Stimulated activated naive CD8-positive, alpha-beta T cell treated with anti-CD3 and anti-CD28 coated beads, Interleukin-15, amount 100 ng/mL, for 72 hours (primary cell): ENCODE results near the gene RPAP3.
A peak's percentile ranks its signal among the peaks of the same experiment; 100 is the strongest.

ENCODE experiments used
- ATAC-seq: fragments of 150-1000 bp; cut with Tn5 transposase; 2 replicates; pipeline ENCODE4 v1.10.0; 2021; ENCODE audit warnings: mild to moderate bottlenecking, moderate library complexity
- DNase-seq, 2 donors: peaks; one replicate each; pipeline ENCODE4 v3.0.0; 2021 to 2022
- H3K27ac Mint-ChIP-seq, 2 donors: one replicate each; pipeline ENCODE4 v1.8.0; 2022; ENCODE audit warnings: mild to moderate bottlenecking in 2 of 2, mixed read lengths in 2 of 2, moderate library complexity in 2 of 2
- H3K27me3 Mint-ChIP-seq: one replicate; pipeline ENCODE4 v1.8.0; 2022; ENCODE audit warnings: mixed read lengths
- H3K4me1 Mint-ChIP-seq: one replicate; pipeline ENCODE4 v1.8.0; 2022; ENCODE audit warnings: mild to moderate bottlenecking, mixed read lengths
- H3K4me3 Mint-ChIP-seq, 2 donors: one replicate each; pipeline ENCODE4 v1.8.0; 2022; ENCODE audit warnings: mild to moderate bottlenecking in 2 of 2, mixed read lengths in 2 of 2, moderate library complexity in 1 of 2
- H3K9me3 Mint-ChIP-seq, 2 donors: one replicate each; pipeline ENCODE4 v1.8.0; 2022; ENCODE audit warnings: mixed read lengths in 2 of 2

Gene RPAP3, protein sequence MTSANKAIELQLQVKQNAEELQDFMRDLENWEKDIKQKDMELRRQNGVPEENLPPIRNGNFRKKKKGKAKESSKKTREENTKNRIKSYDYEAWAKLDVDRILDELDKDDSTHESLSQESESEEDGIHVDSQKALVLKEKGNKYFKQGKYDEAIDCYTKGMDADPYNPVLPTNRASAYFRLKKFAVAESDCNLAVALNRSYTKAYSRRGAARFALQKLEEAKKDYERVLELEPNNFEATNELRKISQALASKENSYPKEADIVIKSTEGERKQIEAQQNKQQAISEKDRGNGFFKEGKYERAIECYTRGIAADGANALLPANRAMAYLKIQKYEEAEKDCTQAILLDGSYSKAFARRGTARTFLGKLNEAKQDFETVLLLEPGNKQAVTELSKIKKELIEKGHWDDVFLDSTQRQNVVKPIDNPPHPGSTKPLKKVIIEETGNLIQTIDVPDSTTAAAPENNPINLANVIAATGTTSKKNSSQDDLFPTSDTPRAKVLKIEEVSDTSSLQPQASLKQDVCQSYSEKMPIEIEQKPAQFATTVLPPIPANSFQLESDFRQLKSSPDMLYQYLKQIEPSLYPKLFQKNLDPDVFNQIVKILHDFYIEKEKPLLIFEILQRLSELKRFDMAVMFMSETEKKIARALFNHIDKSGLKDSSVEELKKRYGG

DNA sequence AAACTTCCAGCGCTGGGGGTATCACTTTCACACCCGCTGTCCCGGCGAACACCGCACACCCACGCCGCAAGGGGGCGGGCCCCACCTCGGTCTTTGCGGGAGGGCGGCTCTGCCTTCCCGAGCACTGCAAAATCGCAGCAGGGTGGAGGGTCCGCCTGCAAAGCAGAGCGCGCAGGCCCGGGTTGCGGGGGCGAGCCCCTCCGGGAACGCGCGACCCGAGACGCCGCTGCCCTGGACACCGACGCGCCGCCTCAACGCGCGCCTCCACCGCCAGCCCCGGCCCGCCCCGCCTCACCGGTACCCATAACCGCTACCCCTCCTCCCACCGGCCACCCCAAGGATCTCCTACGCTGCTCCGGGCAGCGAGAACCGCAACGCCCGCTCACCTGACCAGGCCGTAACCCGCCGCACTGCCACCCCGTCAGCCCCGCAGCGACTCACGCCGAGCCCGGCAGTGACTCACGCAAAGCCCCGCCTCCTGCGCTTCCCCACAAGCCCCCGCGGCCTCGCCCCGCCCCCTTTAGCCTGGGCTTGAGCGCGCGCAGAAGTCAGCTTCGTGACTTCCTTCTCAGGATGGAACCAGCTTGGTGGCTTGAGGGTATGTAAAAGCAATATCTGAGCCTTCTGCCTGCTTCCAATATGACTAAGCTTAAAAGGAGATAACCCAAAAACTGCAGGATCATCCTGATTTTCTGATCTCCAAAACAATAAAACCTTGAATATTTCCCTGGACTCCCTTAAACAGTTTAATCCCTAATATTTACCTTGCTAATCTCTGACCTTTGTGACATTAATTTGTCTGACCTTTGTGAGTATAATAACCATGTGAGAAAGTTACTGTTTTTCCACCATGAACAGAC lies at the start of gene RPAP3:
Gene RPAP3, minus strand, starts transcription at position 465 of the 860 bp plus-strand sequence. CDS start 3,190 bp downstream, outside the sequence.
- Mint-ChIP-seq H3K27ac (peak within 1 kb of the TSS; percentile 99 to 100), H3K9me3 (no peaks in the 10 kb centered on the region), H3K27me3 (no peaks in the 10 kb centered on the region), H3K4me1 (peaks cover 46% of the 10 kb centered on the region), H3K4me3 (peak within 1 kb of the TSS; percentile 98)
- DNase-seq (peak; percentile 96 to 98), ATAC-seq (peak; percentile 95)

DNA sequence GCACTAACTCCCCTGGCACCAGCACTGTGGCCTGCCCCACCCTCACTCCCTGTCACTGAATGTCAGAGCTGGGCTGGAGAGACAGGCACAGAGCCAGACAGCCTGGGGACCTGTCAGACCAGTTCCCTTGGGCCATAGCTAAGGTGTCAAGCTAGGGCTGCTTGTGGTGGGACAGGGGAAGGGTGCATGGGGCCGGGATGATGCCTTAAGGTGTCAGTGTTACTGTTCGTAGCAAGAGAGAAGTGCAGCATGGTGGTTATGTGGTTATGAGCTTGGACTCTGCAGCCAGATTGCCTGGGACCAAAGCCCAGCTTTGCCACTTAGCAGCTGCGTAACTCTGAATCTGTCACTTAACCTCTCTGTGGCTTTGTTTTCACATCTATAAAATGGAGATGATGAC lies 49.1 kb upstream of the RPAP3 start:
- Mint-ChIP-seq H3K9me3 (no peaks in the 10 kb centered on the region), H3K27me3 (peaks cover 4% of the 10 kb centered on the region), H3K4me1 (peaks cover 63% of the 10 kb centered on the region), H3K4me3 (no peak overlapping the region), H3K27ac (no peak overlapping the region)
- DNase-seq = no peak
- no peak for ATAC-seq

DNA sequence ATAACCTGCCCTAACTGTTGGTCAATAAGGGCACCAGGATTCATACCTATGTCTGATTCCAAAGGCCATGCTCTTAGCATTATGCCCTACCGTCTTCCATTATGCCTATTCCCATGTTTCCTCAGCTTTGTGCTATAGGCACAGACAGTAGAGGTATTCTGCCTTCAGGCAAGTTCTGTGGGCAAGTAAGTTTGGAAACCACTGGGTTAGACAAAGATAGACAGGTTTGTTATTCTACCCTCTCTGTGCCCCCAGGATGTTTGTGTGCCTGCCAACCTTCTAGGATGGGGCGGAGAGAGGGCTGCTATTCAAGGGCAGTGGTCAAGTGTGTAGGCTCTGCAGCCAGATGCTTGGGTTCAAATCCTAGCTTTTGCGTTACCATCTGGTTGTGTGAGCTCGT lies 48.3 kb upstream of the RPAP3 start:
- H3K4me1 Mint-ChIP-seq = peaks cover 58% of the 10 kb centered on the region
- H3K27ac Mint-ChIP-seq = no peak overlapping the region
- no peaks in the 10 kb centered on the region for H3K9me3 Mint-ChIP-seq
- DNase-seq (no peak), ATAC-seq (no peak)
- peaks cover 8% of the 10 kb centered on the region for H3K27me3 Mint-ChIP-seq
- no peak overlapping the region for H3K4me3 Mint-ChIP-seq

DNA sequence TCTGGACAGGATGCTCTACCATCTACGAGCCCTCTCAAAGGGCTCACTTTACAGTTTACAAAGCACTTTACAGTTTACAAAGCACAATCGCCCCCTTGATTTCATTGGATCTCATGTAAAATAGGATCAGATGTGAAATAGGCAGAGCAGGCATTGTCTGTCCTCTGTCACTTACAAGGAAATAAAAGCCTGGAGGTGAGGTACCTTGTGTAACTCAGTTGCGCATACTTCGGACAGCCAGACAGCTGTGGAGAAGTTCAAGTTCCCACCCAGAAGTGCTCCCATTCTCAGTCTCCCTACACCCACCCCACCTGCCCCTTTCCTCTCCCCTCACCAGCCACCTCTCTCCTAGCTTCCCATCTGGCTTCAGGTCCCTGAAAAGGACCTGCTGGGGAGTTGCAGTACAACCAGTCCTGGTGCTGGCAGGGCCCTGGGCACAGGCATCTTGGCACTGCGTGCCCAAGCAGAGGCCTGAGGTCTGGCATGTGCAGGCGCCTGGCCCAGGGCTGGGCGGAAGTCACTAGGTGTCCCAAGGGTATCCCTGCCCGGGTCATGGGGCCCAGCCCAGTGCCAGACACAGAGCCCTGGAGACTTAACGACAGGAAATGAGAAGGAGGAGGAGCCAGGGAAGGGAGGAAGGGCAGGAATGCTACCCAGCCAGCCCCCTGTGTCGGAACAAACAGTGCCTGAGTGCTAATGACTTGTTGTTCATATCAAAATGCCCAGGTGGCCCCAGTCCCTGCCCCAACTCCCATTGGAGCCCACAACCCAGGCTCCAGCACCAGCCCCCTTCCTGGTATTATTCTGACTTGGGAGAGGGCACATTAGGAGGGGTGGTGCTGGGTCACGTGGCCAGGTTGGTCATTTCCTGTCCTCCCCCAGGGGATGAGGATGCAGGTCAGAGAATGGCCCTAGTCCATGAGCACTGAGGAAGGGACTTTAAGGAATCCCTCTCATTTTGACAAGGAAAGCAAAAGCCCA lies 47.5 kb upstream of the RPAP3 start:
- Mint-ChIP-seq H3K4me1 (peaks cover 51% of the 10 kb centered on the region), H3K27ac (peak overlapping the region; percentile 65), H3K9me3 (no peaks in the 10 kb centered on the region), H3K27me3 (peaks cover 8% of the 10 kb centered on the region), H3K4me3 (no peak overlapping the region)
- no peak for DNase-seq
- no peak for ATAC-seq

DNA sequence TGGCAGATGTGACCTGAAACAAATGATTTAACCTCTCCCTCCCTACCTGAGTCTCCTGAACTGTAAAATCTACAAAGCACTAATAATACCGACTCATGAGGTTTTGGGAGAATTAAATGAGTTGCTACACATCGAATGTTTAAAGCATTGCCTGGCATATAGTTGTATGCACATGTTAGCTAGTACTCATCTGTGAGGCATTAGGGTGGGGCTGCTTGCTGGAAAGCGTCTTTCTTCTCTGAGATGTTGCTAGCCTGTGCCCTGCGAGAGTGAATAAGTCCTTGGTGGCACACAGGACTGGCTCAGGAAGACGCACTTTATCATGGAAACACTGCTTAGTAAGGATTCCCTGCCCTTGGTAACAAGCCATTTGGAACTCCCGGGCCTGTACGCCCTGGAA lies 46.7 kb upstream of the RPAP3 start:
- DNase-seq (no peak), ATAC-seq (no peak)
- no peaks in the 10 kb centered on the region for H3K9me3 Mint-ChIP-seq
- H3K27me3 Mint-ChIP-seq = peaks cover 8% of the 10 kb centered on the region
- no peak overlapping the region for H3K27ac Mint-ChIP-seq
- H3K4me1 Mint-ChIP-seq = peaks cover 43% of the 10 kb centered on the region
- H3K4me3 Mint-ChIP-seq = no peak overlapping the region

DNA sequence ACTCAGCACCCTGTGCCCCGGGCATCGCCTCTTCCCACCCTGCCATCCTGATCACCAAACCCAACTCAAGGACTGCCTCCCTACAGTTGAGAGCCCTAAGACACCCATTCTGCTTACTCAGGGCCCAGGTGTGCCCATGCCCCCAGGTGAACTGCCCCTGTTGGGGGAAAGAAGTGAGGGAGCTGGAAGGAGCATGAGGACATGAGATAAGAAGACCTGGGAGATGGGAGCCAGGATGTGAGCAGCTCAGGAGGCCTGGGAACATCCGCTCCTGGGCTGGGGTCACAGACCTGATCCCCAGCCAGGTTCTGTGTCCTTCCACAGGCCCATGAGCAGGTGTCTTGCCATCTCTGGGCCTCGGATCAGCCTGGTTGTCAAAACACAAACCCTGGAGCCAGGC lies 46.3 kb upstream of the RPAP3 start:
- Mint-ChIP-seq H3K4me3 (no peak overlapping the region), H3K27ac (peak overlapping the region in 1 of 2 donors; percentile 84), H3K27me3 (peaks cover 8% of the 10 kb centered on the region), H3K4me1 (peaks cover 39% of the 10 kb centered on the region), H3K9me3 (no peaks in the 10 kb centered on the region)
- ATAC-seq (no peak), DNase-seq (no peak)

DNA sequence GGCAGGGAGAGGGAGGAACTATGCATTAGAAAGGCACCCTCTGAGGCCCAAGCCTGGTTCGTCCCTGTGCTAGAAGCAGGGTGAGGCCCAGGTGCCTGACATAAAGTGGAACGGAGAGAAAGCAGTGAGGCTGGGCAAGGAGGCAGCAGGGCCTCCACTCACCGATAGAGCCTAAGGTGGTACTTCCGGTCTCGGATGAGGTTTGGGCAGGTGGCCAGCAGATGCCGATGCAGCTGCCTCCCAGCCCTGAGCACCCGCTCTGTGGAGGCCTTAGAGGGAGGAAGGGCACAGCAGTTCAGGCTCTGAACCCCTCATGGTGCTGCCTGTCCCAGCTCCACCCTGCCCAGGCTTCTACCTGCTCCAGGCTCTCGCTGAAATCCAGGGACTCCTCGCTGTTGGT lies 45.7 kb upstream of the RPAP3 start:
- Mint-ChIP-seq H3K4me3 (no peak overlapping the region), H3K27ac (no peak overlapping the region), H3K9me3 (no peaks in the 10 kb centered on the region), H3K27me3 (peaks cover 9% of the 10 kb centered on the region), H3K4me1 (peaks cover 33% of the 10 kb centered on the region)
- ATAC-seq = no peak
- no peak for DNase-seq

DNA sequence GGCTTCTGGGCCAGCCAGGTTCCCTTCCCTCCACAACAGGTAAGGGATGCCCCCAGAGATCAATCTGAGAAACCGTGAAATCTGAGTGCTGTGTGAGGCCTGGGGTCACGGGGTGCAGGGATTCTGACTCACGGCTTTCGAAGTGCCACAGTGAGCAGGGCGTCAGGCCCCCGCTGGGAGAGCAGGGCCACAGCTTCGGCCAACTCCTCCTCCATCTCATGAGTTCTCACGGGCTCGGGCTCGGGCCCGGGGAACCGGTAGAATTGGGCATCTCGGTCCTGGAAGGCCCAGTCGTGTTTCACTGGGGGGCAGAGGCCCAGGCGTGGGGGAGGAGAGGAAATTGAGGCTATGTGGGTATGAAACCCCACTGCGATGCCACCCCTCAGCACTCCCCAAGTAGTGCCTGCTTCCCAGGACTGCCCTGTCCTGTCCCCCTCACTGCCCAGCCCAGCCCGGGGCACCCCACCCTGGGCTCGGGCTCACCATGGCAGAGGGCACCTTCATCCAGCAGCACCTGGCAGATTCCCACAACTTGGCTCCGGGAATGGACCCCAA lies 45.2 kb upstream of the RPAP3 start:
- DNase-seq = no peak
- ATAC-seq = no peak
- no peaks in the 10 kb centered on the region for H3K9me3 Mint-ChIP-seq
- no peak overlapping the region for H3K27ac Mint-ChIP-seq
- peaks cover 14% of the 10 kb centered on the region for H3K27me3 Mint-ChIP-seq
- H3K4me3 Mint-ChIP-seq = no peak overlapping the region
- peaks cover 27% of the 10 kb centered on the region for H3K4me1 Mint-ChIP-seq

- Mint-ChIP-seq H3K27me3 (peaks cover 18% of the 10 kb centered on the region), H3K4me3 (no peak overlapping the region), H3K9me3 (no peaks in the 10 kb centered on the region), H3K27ac (no peak overlapping the region), H3K4me1 (peaks cover 21% of the 10 kb centered on the region)
- no peak for ATAC-seq
- DNase-seq = no peak
These were observed 44.5 kb upstream of the RPAP3 start for GRCh38 chr12:47750229-47750798.

- ATAC-seq (no peak), DNase-seq (no peak)
- Mint-ChIP-seq H3K9me3 (no peaks in the 10 kb centered on the region), H3K27me3 (peaks cover 28% of the 10 kb centered on the region), H3K4me1 (peaks cover 10% of the 10 kb centered on the region), H3K4me3 (no peak overlapping the region), H3K27ac (no peak overlapping the region)
These were observed 43.1 kb upstream of the RPAP3 start for GRCh38 chr12:47748899-47749298.

DNA sequence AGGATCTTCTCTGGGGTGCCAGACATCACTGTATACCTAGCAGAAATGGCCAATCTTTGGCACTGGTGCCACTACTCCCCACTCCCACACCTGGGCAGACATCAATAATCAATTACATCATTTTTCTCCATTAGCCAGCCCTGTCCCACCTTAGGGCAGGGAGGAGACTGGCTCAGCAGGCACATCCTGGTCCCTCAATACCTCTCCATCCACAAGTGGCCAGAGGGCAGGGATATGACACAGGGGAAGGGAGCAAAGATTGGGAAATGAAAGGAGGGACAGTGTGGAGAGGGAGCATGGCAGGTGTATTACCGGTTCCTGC lies 42.6 kb upstream of the RPAP3 start:
- H3K4me3 Mint-ChIP-seq = no peak overlapping the region
- H3K9me3 Mint-ChIP-seq = no peaks in the 10 kb centered on the region
- ATAC-seq (no peak), DNase-seq (no peak)
- peaks cover 10% of the 10 kb centered on the region for H3K4me1 Mint-ChIP-seq
- H3K27me3 Mint-ChIP-seq = peaks cover 32% of the 10 kb centered on the region
- H3K27ac Mint-ChIP-seq = no peak overlapping the region

- ATAC-seq (no peak), DNase-seq (no peak)
- Mint-ChIP-seq H3K9me3 (no peaks in the 10 kb centered on the region), H3K27me3 (peaks cover 37% of the 10 kb centered on the region), H3K4me3 (no peak overlapping the region), H3K27ac (no peak overlapping the region), H3K4me1 (peaks cover 8% of the 10 kb centered on the region)
These were observed 42.0 kb upstream of the RPAP3 start for GRCh38 chr12:47747596-47748506.

- H3K27me3 Mint-ChIP-seq = peaks cover 37% of the 10 kb centered on the region
- no peak overlapping the region for H3K27ac Mint-ChIP-seq
- ATAC-seq (no peak), DNase-seq (no peak)
- no peaks in the 10 kb centered on the region for H3K9me3 Mint-ChIP-seq
- H3K4me3 Mint-ChIP-seq = no peak overlapping the region
- peaks cover 8% of the 10 kb centered on the region for H3K4me1 Mint-ChIP-seq
These were observed 41.3 kb upstream of the RPAP3 start for GRCh38 chr12:47747126-47747525.
